T follicular helper cell (primary cell): ENCODE measurements around the gene RYR1.
"Not testable (repeated sequence)": the region's sequence is repeated elsewhere in the genome, so short reads cannot be mapped to it uniquely, and the experiment has no call there.

ENCODE experiments used
- DNase-seq: peaks from one replicate; pipeline ENCODE4 v3.0.0-alpha.2; 2020; ENCODE audit warnings: low read depth

The RYR1 gene

DNA sequence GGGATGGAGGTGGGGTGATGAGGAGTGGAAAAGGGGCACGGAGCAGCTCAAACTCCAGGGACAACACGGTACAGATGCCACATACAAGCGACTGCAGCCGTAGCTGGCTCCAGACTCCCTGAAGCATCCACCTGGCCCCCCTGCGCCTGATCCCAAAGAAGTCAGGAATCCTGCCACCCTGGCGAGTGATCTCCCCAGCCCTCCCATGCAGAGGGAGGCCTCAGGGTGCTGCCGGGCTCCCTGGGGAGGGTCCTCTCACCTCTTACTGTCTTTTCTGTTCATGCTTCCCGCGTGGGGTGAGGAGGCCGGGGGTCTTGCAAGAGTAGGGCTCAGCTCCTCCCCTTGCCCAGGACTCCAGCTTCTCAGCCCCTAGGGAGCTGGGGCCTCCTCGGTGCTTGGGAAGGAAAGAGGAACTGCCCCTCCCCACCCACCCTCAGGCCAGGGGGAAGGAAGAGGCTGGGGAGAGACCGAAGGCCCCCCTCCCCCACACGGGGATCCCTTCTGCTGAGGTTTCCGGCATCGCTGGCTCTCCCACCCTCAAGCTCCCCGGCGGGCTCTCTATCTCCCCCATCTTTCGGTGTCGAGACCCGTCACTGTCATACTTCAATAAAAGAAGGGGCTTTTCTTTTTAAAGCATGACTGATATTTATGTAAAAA lies 7.6 kb upstream of the RYR1 start, which contains the start of gene RASGRP4:
RASGRP4 (minus strand) TSS at position 410 of the 657 bp plus-strand sequence; CDS start at position 282, 128 bp downstream.
- no peak for DNase-seq

- DNase-seq, result not testable (repeated sequence)
These were observed 6.3 kb upstream of the RYR1 start for GRCh38 chr19:38427035-38427677.

DNA sequence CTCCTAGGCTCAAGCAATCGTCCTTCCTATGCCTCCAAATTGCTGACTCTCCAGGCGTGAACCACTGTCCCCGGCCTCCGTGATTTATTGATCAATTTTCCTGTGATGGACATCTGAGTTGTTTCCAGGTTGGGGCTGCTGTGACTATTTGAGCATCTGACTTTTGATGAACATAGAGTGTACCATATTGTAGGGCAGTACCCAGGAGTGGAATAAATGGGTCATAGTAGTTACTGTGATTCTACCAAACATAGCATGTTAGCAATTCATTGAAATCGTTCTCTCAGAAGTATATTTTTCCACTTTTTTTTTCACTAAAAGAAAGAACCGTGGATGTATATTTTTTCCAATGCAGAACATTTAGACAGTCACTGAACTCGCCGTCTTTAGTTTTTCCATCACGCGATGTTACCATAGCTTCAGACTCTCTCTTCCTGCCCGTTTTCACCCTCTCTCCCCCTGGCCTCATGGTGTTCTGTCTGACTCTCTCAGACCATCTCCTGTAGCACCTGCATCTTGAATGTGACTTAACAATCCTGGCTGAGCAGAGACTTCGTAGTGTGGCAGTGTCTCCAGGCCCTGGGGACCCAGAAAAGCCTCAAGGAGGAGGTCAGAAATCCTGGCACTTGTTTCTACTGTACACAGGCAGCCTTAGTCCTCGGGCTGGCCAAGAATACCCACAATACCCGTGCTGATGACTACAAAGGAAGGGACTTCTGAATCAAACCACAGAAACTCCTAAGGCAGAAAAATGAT lies 4.3 kb upstream of the RYR1 start:
- DNase-seq, result no peak

DNA sequence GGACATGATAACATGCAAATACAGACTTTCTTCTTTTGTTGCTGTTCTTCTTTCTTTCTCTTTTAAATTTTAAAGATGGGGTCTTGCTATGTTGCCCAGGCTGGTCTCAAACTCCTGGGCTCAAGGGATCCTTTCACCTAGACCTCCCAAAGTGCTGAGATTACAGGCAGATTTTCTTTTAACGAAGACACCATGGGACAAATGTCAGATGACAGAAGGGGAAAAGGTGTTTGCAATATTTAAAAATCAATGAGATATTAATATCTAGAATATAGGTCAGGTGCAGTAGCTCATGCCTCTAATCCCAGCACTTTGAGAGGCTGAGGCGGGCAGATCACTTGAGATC lies 3.7 kb upstream of the RYR1 start:
- DNase-seq, result no peak

DNA sequence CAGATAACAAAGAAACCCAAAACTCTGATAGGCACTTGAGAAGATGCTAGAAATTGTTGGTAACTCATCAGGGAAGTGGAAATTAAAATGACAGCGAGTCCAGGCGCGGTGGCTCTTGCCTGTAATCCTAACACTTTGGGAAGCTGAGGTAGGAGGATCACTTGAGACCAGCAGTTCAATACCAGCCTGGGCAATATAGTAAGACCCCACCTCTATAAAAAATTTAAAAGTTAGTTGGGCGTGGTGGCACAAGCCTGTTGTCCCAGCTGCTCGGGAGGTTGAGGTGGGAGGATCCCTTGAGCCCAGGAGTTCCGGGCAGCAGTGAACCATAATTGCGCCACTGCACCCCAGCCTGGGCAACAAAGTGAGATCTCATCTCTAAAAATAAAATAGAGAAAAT lies 2.6 kb upstream of the RYR1 start:
- no peak for DNase-seq

- no peak for DNase-seq
These were observed 1.1 kb downstream of the RYR1 start for GRCh38 chr19:38434549-38435051.

GRCh38 chr19:38437295-38437694 lies 3.8 kb downstream of the RYR1 start:
- DNase-seq, result no peak

DNA sequence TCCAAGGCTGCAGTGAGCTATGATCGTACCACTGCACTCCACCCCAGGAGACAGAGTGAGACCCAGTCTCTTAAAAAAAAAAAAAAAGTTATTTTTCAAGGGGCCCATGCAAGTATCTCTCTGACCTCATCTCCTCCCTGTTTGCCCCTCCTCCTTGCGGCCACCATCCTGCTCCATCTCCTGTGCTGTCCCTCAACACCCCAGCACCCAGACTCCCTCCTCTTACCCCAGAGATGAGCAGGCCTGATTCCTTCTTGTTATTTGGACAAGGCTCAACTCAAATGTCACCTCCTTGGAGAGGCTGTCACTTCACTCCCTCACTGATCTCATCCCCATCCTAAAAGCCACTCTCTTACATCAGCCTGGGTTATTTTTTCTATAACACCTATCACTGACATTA lies 4.4 kb downstream of the RYR1 start:
- no peak for DNase-seq

GRCh38 chr19:38440592-38440991 lies 7.1 kb downstream of the RYR1 start:
- no peak for DNase-seq

DNA sequence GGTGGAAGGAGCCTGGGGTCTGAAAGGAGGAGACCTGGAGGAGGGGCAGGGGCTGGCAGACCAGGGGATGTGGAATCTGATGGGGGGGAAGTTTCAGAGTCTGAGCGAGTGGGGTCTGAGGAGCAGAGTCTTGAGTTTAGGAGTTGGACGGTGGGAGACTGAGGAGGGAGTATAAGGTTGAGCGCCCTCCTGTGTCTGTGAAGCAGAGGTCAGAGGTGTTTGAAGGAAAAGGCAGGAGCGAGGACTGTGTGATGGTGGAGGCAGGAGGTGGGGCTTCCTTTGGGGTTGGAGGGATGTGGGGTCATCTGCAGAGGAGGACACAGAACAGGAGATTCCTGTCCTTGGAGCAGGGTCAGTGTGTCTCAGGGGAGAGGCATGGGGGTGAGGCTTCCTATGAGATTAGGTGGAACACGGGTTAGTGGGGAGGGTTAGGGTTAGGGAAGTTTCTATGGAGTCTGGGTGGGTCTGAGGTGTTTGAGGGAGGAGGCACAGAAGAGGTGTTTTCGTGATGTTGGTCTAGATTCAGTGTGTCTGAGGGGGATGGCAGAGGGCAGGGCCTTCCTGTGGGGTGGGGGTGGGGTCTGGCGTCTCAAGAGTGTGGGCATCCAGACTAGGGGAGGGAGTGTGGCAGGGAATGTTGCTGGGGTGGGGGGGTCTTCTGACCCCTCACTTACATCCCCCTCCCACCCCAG lies 8.3 kb downstream of the RYR1 start:
- no peak for DNase-seq

- DNase-seq, result no peak
These were observed 9.2 kb downstream of the RYR1 start for GRCh38 chr19:38442736-38443135.

DNA sequence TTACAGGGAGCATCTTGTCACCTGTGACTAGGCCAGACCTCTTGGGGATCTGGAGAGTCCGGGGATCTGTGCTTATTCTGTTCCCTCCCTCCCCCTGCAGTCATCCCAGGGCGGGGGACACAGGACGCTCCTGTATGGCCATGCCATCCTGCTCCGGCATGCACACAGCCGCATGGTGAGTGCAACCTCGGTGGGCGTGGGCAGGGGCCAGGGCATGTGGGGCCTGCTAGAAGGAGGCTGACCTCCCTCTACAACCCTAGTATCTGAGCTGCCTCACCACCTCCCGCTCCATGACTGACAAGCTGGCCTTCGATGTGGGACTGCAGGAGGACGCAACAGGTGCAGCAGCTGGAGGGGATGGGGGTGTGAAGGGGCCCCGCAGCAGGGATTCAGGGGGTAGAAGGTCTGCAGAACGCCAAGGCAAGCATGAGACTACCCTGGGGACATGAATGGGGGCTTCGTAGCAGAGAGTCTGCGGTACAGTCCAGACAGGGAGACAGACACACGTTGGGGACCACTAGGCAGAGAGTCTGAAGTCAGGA lies 10.0 kb downstream of the RYR1 start:
- DNase-seq, result no peak

DNA sequence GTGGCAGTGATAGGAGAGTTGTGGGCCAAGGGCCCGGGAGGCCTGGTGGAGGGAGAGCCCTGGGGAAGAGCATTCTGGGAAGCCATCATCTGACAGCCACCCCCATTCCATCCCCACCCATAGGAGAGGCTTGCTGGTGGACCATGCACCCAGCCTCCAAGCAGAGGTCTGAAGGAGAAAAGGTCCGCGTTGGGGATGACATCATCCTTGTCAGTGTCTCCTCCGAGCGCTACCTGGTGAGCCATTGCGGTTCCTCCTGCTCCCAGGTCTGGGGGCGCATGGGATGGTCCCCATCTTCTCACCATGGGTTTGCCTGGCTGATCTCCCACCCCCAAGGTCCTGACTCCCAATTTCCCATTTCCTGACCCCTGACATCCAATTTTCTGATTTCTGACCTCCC lies 10.5 kb downstream of the RYR1 start:
- DNase-seq, result no peak

- DNase-seq, result no peak
These were observed 11.9 kb downstream of the RYR1 start for GRCh38 chr19:38445362-38445761.

GRCh38 chr19:38448225-38448624 lies 14.7 kb downstream of the RYR1 start:
- DNase-seq, result no peak

- no peak for DNase-seq
These were observed 16.0 kb downstream of the RYR1 start for GRCh38 chr19:38449518-38449917.

- no peak for DNase-seq
These were observed 17.5 kb downstream of the RYR1 start for GRCh38 chr19:38451036-38451435.

DNA sequence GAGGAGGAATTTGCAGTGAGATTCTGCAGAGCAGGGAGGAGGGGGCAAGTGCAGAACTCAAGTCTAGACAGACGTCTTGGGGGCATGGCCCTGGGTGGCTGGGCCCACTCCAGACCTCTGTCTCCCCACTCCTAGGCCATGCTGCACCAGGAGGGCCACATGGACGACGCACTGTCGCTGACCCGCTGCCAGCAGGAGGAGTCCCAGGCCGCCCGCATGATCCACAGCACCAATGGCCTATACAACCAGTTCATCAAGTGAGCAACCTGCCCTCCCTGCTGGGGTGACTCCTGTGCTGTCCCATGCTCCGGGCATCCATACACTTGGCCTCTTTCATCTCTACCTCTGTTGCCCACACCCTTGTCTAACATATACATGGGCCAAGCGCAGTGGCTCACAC lies 18.1 kb downstream of the RYR1 start:
- DNase-seq, result no peak

DNA sequence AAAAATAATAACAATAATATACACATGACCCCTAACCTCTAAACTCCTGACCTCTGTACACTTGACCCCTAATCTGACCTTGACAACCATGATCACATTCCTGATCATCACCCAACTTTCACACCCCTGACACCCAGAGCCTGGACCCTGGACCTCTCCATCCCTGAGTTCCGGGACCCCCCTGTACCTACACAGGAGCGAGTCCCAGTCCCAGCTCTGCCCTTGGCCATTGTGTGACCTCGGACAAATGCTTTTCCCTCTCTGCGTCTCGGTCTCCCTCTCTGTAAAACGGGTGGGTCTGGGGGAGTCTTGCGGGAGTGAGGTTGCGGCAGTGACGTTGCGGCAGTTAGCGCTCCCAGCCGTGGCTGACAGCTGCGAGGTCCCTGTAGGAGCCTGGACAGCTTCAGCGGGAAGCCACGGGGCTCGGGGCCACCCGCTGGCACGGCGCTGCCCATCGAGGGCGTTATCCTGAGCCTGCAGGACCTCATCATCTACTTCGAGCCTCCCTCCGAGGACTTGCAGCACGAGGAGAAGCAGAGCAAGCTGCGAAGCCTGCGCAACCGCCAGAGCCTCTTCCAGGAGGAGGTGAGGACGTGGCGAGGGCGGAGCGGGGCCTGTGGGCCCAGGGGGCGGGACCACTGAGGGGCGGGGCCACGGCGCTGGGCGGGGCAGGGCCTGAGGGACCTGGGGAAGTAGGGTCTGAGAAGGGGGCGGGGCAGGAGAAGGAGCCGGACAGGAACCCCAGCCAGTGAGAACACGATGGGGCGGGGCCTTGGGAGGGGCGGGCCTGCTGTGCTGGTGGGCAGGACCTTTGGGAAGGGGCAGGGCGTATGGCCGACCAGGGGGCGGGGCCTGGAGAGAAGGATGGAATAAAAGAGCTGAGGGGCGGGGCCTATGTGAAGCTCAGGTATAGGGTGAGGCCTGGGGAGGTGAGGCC lies 19.2 kb downstream of the RYR1 start:
- no peak for DNase-seq

- no peak for DNase-seq
These were observed 20.1 kb downstream of the RYR1 start for GRCh38 chr19:38453596-38453995.

DNA sequence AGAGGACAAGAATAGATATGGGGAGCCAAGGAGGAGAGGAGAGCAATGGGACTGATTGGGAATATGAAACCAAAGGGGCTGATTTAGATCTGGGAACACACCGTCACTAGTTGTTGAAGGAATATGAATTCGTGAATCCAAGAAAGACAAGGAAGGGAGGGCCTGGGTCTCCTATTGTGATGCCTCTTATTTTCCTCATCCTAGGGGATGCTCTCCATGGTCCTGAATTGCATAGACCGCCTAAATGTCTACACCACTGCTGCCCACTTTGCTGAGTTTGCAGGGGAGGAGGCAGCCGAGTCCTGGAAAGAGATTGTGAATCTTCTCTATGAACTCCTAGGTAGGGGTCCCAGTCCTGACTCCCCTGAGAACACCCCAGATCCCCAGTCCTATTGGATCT lies 21.5 kb downstream of the RYR1 start:
- DNase-seq, result no peak
